GM12891 (cell line): ENCODE results near the gene LRIT3.

ENCODE experiments used
- POLR2A ChIP-seq: IDR thresholded peaks from 2 replicates; pipeline ENCODE4 v1.6.1; 2011; ENCODE audit warnings: low read depth, low read length, control low read depth
- POLR2AphosphoS5 ChIP-seq: IDR thresholded peaks from 2 replicates; pipeline ENCODE4 v1.6.1; 2011; ENCODE audit warnings: low read depth, low read length, control low read depth
- TAF1 ChIP-seq: IDR thresholded peaks from 2 replicates; pipeline ENCODE4 v1.6.1; 2011; ENCODE audit warnings: low read depth, low read length, control low read depth

GRCh38 chr4:109816082-109816442, 31.8 kb upstream of the LRIT3 start:
- no peak for TF ChIP-seq TAF1
- TF ChIP-seq POLR2AphosphoS5, result no peak
- no peak for TF ChIP-seq POLR2A
